VCaP (cell line): ENCODE results near the gene CSNK1G1.
A peak's percentile ranks its signal among the peaks of the same experiment; 100 is the strongest.

Experiments
- H3K27ac ChIP-seq: fragments of 450-650 bp; 2 replicates; pipeline ENCODE4 v1.5.1; 2017
- TF ChIP-seq, protein P1 (sequence below): fragments of 450-650 bp; conservative IDR thresholded peaks from 2 replicates; pipeline ENCODE4 v1.5.1; 2017; ENCODE audit warnings: mild to moderate bottlenecking, moderate library complexity

The CSNK1G1 gene

GRCh38 chr15:64158363-64159134 lies 197.4 kb downstream of the CSNK1G1 start:
- TF ChIP-seq, protein P1, sequence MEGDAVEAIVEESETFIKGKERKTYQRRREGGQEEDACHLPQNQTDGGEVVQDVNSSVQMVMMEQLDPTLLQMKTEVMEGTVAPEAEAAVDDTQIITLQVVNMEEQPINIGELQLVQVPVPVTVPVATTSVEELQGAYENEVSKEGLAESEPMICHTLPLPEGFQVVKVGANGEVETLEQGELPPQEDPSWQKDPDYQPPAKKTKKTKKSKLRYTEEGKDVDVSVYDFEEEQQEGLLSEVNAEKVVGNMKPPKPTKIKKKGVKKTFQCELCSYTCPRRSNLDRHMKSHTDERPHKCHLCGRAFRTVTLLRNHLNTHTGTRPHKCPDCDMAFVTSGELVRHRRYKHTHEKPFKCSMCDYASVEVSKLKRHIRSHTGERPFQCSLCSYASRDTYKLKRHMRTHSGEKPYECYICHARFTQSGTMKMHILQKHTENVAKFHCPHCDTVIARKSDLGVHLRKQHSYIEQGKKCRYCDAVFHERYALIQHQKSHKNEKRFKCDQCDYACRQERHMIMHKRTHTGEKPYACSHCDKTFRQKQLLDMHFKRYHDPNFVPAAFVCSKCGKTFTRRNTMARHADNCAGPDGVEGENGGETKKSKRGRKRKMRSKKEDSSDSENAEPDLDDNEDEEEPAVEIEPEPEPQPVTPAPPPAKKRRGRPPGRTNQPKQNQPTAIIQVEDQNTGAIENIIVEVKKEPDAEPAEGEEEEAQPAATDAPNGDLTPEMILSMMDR: no peak

GRCh38 chr15:64157599-64158125 lies 198.3 kb downstream of the CSNK1G1 start:
- TF ChIP-seq, protein P1: no peak
- peak overlapping the region; percentile 92 for H3K27ac ChIP-seq

More at GRCh38 chr15:64158363-64159134, 197.4 kb downstream of the CSNK1G1 start:
- H3K27ac ChIP-seq: peak overlapping the region; percentile 92

DNA sequence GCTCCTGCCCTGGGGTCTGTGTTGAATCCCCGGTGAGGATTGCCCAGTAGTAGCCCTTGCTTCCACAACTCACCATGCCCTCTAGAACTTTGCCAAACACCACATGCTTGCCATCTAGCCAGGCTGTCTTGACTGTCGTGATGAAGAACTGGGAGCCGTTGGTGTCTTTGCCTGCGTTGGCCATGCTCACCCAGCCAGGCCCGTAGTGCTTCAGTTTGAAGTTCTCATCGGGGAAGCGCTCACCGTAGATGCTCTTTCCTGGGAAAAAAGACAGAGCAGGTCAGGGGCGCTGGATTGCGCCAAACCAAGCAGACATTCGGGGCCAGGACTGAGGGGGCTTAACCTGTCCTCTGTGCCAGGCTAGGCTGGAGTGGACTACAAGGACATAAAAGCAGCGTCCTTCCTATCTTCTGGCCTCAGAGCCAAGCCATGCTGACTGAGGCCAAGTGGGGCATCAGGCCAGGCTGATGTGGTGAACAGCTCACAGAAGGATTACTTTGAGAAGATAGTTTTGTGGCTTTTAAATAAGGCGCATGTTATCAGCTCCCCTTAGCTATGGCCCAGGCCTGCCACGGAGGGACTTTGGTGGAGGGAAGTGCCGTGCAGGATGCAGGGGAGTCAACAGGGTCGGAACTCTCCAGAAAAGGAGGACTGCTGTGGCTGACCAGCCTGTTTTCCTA lies 199.2 kb downstream of the CSNK1G1 start:
- peak overlapping the region; percentile 92; the same call in 1 of the 2 replicates for H3K27ac ChIP-seq
- TF ChIP-seq, protein P1: no peak

DNA sequence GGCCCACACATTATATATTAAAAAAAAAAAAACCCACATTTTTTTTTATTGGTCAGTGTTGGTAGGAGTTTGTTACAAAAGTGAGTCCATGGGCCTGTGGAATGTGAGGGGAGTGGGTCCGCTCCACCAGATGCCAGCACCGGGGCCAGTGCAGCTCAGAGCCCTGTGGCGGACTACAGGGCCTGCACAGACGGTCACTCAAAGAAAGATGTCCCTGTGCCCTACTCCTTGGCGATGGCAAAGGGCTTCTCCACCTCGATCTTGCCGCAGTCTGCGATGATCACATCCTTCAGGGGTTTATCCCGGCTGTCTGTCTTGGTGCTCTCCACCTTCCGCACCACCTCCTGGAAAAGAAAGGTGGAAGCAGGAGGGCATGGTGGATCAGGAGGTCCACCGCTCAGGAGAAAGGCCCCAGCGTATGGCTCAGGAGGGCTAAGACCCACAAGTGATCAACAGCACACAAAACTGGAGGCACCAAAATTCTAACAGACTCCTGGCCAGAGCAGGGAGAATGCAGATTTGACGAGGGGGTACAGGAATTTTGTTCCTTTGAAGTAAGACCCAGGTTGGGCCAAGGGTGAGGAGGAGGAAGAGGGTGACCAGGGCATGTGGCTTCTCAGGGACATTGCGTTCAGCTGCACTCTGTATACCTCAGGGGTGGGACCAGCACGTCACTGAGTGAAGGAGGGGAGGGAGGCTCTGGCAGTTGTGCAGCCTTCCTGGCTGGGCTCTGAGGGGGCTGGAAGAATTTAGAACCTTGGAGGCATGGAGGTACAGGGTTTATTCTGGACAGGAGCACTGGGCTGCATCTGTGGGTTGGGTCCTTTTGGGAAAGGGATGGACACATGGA lies 199.9 kb downstream of the CSNK1G1 start:
- TF ChIP-seq, protein P1: no peak
- H3K27ac ChIP-seq: peak overlapping the region; percentile 92; the same call in 1 of the 2 replicates

DNA sequence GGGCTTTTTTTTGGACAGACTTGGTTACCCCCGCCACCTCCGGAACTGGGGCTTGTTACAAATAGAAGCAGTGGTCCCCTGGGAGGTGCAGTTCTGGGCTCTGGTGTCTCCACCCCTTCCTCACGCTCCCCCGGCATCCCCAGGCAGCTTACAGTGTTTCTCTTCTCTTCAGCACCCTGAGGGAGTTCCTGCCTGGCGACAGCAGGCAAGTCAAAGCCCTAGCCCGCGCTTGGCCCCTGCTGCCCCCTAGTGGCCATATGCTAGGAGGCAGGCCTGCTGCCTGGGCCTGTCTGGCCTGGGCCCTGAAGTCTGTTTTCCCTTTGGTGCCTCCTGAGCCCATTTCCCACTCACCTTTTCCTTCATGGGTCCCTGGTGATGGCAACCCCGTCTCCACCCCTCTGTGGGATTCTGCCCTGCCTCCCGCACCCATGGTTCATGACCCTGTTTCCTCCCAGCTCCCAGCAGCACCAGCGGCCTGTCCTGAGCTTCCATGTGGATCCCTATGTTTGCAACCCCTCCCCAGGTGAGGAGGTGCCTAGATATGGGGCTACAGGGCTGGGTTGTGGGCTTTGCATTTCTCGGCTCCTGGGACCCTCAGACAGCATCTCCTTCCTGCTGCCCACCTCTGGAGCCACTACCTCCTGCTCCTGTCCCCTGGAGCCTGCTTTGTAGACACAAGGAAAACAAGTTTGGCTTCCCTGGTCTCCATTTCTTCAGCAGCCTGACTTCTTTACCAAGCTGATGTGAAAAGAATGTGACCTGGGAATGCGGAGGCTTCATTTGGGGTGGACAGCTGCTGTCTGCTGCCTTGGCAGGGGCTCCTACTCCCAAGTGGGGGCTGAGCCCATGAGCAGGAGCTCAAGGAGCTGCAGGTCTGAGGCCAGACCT lies 202.2 kb downstream of the CSNK1G1 start:
- TF ChIP-seq, protein P1: peak; percentile 100
- peak overlapping the region; percentile 92 for H3K27ac ChIP-seq

GRCh38 chr15:64152507-64153387 lies 203.2 kb downstream of the CSNK1G1 start:
- peak overlapping the region; percentile 92 for H3K27ac ChIP-seq
- TF ChIP-seq, protein P1: no peak
